NCI-H2029 (cell line): ENCODE data around the gene CELF4.

ENCODE experiments used
- DNase-seq: peaks from one replicate; lab custom pipeline; 2025; lab: John Stamatoyannopoulos, UW

Gene CELF4

GRCh38 chr18:37546651-37547050, 18.9 kb downstream of the CELF4 start:
- no peak for DNase-seq

- DNase-seq, result no peak
Observed at GRCh38 chr18:37546272-37546537, 19.4 kb downstream of the CELF4 start.

- DNase-seq, result no peak
Observed at GRCh38 chr18:37545461-37546271, 19.9 kb downstream of the CELF4 start.

- DNase-seq, result no peak
Observed at GRCh38 chr18:37544713-37545112, 20.9 kb downstream of the CELF4 start.

GRCh38 chr18:37544217-37544616, 21.4 kb downstream of the CELF4 start:
- DNase-seq, result no peak

- no peak for DNase-seq
Observed at GRCh38 chr18:37543321-37543720, 22.3 kb downstream of the CELF4 start.

GRCh38 chr18:37541517-37541916, 24.1 kb downstream of the CELF4 start:
- no peak for DNase-seq

- DNase-seq, result no peak
Observed at GRCh38 chr18:37540424-37541138, 25.0 kb downstream of the CELF4 start.

- DNase-seq, result no peak
Observed at GRCh38 chr18:37539236-37539635, 26.4 kb downstream of the CELF4 start.

GRCh38 chr18:37538526-37539205, 26.9 kb downstream of the CELF4 start:
- DNase-seq, result no peak

GRCh38 chr18:37537868-37538525, 27.6 kb downstream of the CELF4 start:
- DNase-seq, result no peak

- no peak for DNase-seq
Observed at GRCh38 chr18:37536656-37537055, 28.9 kb downstream of the CELF4 start.

- DNase-seq, result no peak
Observed at GRCh38 chr18:37535968-37536367, 29.6 kb downstream of the CELF4 start.

- no peak for DNase-seq
Observed at GRCh38 chr18:37534627-37535026, 31.0 kb downstream of the CELF4 start.

GRCh38 chr18:37533647-37534584, 31.7 kb downstream of the CELF4 start:
- no peak for DNase-seq

GRCh38 chr18:37532917-37533316, 32.7 kb downstream of the CELF4 start:
- no peak for DNase-seq

- no peak for DNase-seq
Observed at GRCh38 chr18:37529863-37530262, 35.7 kb downstream of the CELF4 start.

GRCh38 chr18:37529296-37529695, 36.3 kb downstream of the CELF4 start:
- no peak for DNase-seq

- DNase-seq, result no peak
Observed at GRCh38 chr18:37527395-37527794, 38.2 kb downstream of the CELF4 start.

GRCh38 chr18:37525262-37525585, 40.4 kb downstream of the CELF4 start:
- no peak for DNase-seq

- DNase-seq, result no peak
Observed at GRCh38 chr18:37524498-37525261, 40.9 kb downstream of the CELF4 start.
